ENCODE data around the gene HM13. TPM values are rescaled to one million over a fixed set of nuclear protein-coding genes. Genes with fewer than 3 reads are reported as not detected.

The HM13 gene
- total and polyA plus RNA-seq, 9 of the 15 experiments (the other 6 are each of a cell fraction or from before 2014, with no cell fraction given) = 7.7 to 136 (median 74.5) TPM

- TF ChIP-seq CTBP1 (IDR thresholded peaks at IDR 0.05; ENCODE audit: borderline replicate concordance) = peak; percentile 99
- peak; percentile 65 for TF ChIP-seq BRD9 (IDR thresholded peaks at IDR 0.05; ENCODE audit: low read depth, partially characterized antibody)
- TF ChIP-seq PTBP1 (IDR thresholded peaks at IDR 0.05; ENCODE audit: low read depth, low read length) = 0 out of 2 replicates have a peak, but pooled peaks have one; percentile 70
- no peak for TF ChIP-seq ETS2 (tag; IDR thresholded peaks at IDR 0.05; ENCODE audit: borderline replicate concordance, poor library complexity, severe bottlenecking)
- TF ChIP-seq NFE2L1 (tag; IDR thresholded peaks at IDR 0.05; ENCODE audit: borderline replicate concordance, low read depth) = peak; percentile 36; the same call in 1 of the 2 replicates
- no peak; the same call in 1 of the 2 replicates for TF ChIP-seq NCOA1 (IDR thresholded peaks at IDR 0.05; ENCODE audit: low read depth)
- no peak; the same call in 1 of the 2 replicates for TF ChIP-seq HSF4 (CRISPR knock-in tag; IDR thresholded peaks at IDR 0.05; ENCODE audit: borderline replicate concordance)
- no peak for TF ChIP-seq CLOCK (CRISPR knock-in tag; IDR thresholded peaks at IDR 0.05; ENCODE audit: borderline replicate concordance)
- no peak for TF ChIP-seq USF2 (CRISPR knock-in tag; IDR thresholded peaks at IDR 0.05)
- TF ChIP-seq CREB3L1 (IDR thresholded peaks at IDR 0.05; ENCODE audit: borderline replicate concordance, low read depth) = peak; percentile 92
- peak; percentile 77 to 96; a peak in 3 of 4 replicates for TF ChIP-seq NONO (IDR thresholded peaks at IDR 0.05; ENCODE audit: low read depth in 2 of 2, low read length in 1 of 2)
- peak; percentile 53; the same call in 1 of the 2 replicates for TF ChIP-seq ZNF75A (CRISPR knock-in tag; IDR thresholded peaks at IDR 0.05)
- TF ChIP-seq SIX5 (IDR thresholded peaks at IDR 0.05; ENCODE audit: borderline replicate concordance in 1 of 2, insufficient read depth in 1 of 2, low read depth in 1 of 2, low read length in 2 of 2) = no peak
- no peak for TF ChIP-seq ILK (tag; IDR thresholded peaks at IDR 0.05; ENCODE audit: borderline replicate concordance, low read depth)
- TF ChIP-seq ZNF124 (CRISPR knock-in tag; IDR thresholded peaks at IDR 0.05) = no peak
- no peak for TF ChIP-seq HMBOX1 (IDR thresholded peaks at IDR 0.05)
- TF ChIP-seq GABPA (tag; conservative IDR thresholded peaks at IDR 0.05; ENCODE audit: low read depth) = peak; percentile 64
These were observed 58.7 kb downstream of the HM13 start (continued) for GRCh38 chr20:31572701-31573554.
